HepG2 (cell line): ENCODE measurements around the gene CACNA2D1. TPM values are rescaled to one million over a fixed set of nuclear protein-coding genes. Genes with fewer than 3 reads are reported as not detected.

Source experiments
- ATAC-seq: fragments of 200-7000 bp; cut with Tn5 transposase; 3 replicates; pipeline ENCODE4 v1.9.1; 2020; ENCODE audit warnings: mild to moderate bottlenecking, moderate library complexity
- BruUV-seq: library from RNA; stranded (reverse); fragments of 400-500 nt; replicated peaks from 2 replicates; lab custom pipeline; 2021; lab: Mats Ljungman, UMichigan
- CTCF ChIA-PET: fragments of 300-600 bp; formaldehyde crosslinking; extraction: SDS; loops from one replicate; lab custom pipeline; 2021; ENCODE audit warnings: low total read pairs, inconsistent platforms, low intra/inter-chr PET ratio; lab: Yijun Ruan, JAX
- POLR2A ChIA-PET: fragments of 350-600 bp; sonication (Branson Sonifier 250); formaldehyde crosslinking; loops from one replicate; lab custom pipeline; 2020; ENCODE audit warnings: antibody characterized with exemption, inconsistent platforms; lab: Yijun Ruan, JAX
- DNase-seq: peaks from one replicate; pipeline ENCODE4 v3.0.0-alpha.2; 2015; ENCODE audit warnings: low spot score
- FAIRE-seq: peaks from 3 replicates; lab custom pipeline; 2011; peaks lifted over from hg19 to GRCh38; lab: Jason Lieb, UNC
- H2AFZ ChIP-seq: one replicate; pipeline ENCODE4 v1.6.1; 2011; ENCODE audit warnings: low read length, inconsistent platforms
- H3K27ac ChIP-seq: fragments of 300-600 bp; 3 replicates; pipeline ENCODE4 v1.8.0; 2011; ENCODE audit warnings: mixed run types, mild to moderate bottlenecking, mixed read lengths, low read length, inconsistent platforms; ENCODE audit not compliant: insufficient read depth; ENCODE audit errors: extremely low read length
- H3K27me3 ChIP-seq, 2 experiments: fragments of 200-600 bp in 1 of 2; 2 replicates in 1 of 2; 3 replicates in 1 of 2; pipeline versions ENCODE4 v1.6.0 to v1.8.0; 2011; ENCODE audit warnings: low read length in 2 of 2, mild to moderate bottlenecking in 2 of 2, moderate library complexity in 2 of 2, inconsistent platforms in 1 of 2; ENCODE audit not compliant: insufficient read depth in 2 of 2, control insufficient read depth in 1 of 2
- H3K36me3 ChIP-seq, 2 experiments: fragments of 200-600 bp in 1 of 2; replicated peaks in 1 of 2; 2 replicates in 1 of 2; 3 replicates in 1 of 2; pipeline versions ENCODE4 v1.5.1 to v1.8.0; 2011; ENCODE audit warnings: low read length in 2 of 2, inconsistent platforms in 1 of 2; ENCODE audit not compliant: insufficient read depth in 2 of 2, control insufficient read depth in 1 of 2
- H3K4me1 ChIP-seq: 2 replicates; pipeline ENCODE4 v1.5.1; 2012; ENCODE audit warnings: low read length, inconsistent platforms; ENCODE audit not compliant: insufficient read depth
- H3K4me2 ChIP-seq: 2 replicates; pipeline ENCODE4 v1.6.0; 2011; ENCODE audit warnings: low read depth, low read length, inconsistent platforms
- H3K4me3 ChIP-seq, 3 experiments: fragments of 200-600 bp in 1 of 3; sonication (generic), shearing (Covaris generic) in 1 of 3; replicated peaks in 1 of 3; 2 replicates each; pipeline ENCODE4 v1.5.1; 2011 to 2016; ENCODE audit warnings: low read length in 3 of 3, inconsistent platforms in 2 of 3, low read depth in 2 of 3, mild to moderate bottlenecking in 2 of 3, control low read depth in 1 of 3, mixed read lengths in 1 of 3; ENCODE audit not compliant: insufficient read depth in 1 of 3
- H3K79me2 ChIP-seq: one replicate; pipeline ENCODE4 v1.6.1; 2011; ENCODE audit warnings: low read length, inconsistent platforms; ENCODE audit not compliant: insufficient read depth
- H3K9ac ChIP-seq: 2 replicates; pipeline ENCODE4 v1.6.0; 2011; ENCODE audit warnings: mild to moderate bottlenecking, low read depth, low read length, inconsistent platforms; ENCODE audit not compliant: insufficient read depth
- H3K9me3 ChIP-seq: 2 replicates; pipeline ENCODE4 v1.5.1; 2012; ENCODE audit warnings: mild to moderate bottlenecking, low read length
- H4K20me1 ChIP-seq: 2 replicates; pipeline ENCODE4 v1.6.0; 2011; ENCODE audit warnings: inconsistent platforms, mild to moderate bottlenecking, low read length, moderate library complexity; ENCODE audit not compliant: insufficient read depth
- HMGXB4 ChIP-seq, 2 experiments: sonication (generic) in 1 of 2; formaldehyde crosslinking in 1 of 2; IDR thresholded peaks; 2 replicates each; pipeline versions ENCODE4 v1.4.0 to v1.6.1; 2018 to 2020; ENCODE audit warnings: missing genetic modification reagents in 2 of 2, borderline replicate concordance in 1 of 2, low read depth in 1 of 2, mild to moderate bottlenecking in 1 of 2, missing biosample characterization in 1 of 2
- JUN ChIP-seq: sonication (generic); formaldehyde crosslinking; IDR thresholded peaks from 2 replicates; pipeline ENCODE4 v1.4.0; 2020; ENCODE audit warnings: mild to moderate bottlenecking, missing genetic modification reagents
- NFYC ChIP-seq: IDR thresholded peaks from 2 replicates; pipeline ENCODE4 v1.6.1; 2016; ENCODE audit warnings: missing genetic modification reagents, missing compliant biosample characterization
- SMARCC2 ChIP-seq: fragments of 450-650 bp; IDR thresholded peaks from 2 replicates; pipeline ENCODE4 v1.6.1; 2017; ENCODE audit warnings: antibody characterized with exemption, mild to moderate bottlenecking
- STAT6 ChIP-seq: sonication (generic); formaldehyde crosslinking; IDR thresholded peaks from 2 replicates; pipeline ENCODE4 v1.4.0; 2020; ENCODE audit warnings: missing genetic modification reagents, mild to moderate bottlenecking, borderline replicate concordance
- UBTF ChIP-seq: sonication (generic); formaldehyde crosslinking; IDR thresholded peaks from 2 replicates; pipeline ENCODE4 v1.4.0; 2020; ENCODE audit warnings: mild to moderate bottlenecking, missing genetic modification reagents
- ZC3H13 ChIP-seq: sonication (generic); formaldehyde crosslinking; IDR thresholded peaks from 2 replicates; pipeline ENCODE4 v1.8.1; 2023; ENCODE audit warnings: mild to moderate bottlenecking, missing genetic modification reagents, moderate library complexity
- ZHX1 ChIP-seq: sonication (generic); formaldehyde crosslinking; IDR thresholded peaks from 2 replicates; pipeline ENCODE4 v1.8.1; 2022; ENCODE audit warnings: low read depth, mild to moderate bottlenecking, missing genetic modification reagents
- ZIK1 ChIP-seq: sonication (generic); formaldehyde crosslinking; IDR thresholded peaks from 2 replicates; pipeline ENCODE4 v1.5.0; 2020; ENCODE audit warnings: mild to moderate bottlenecking, low read depth, missing genetic modification reagents, borderline replicate concordance
- ZNF224 ChIP-seq: sonication (generic); formaldehyde crosslinking; IDR thresholded peaks from 2 replicates; pipeline ENCODE4 v1.5.0; 2020; ENCODE audit warnings: mild to moderate bottlenecking, missing genetic modification reagents
- ZNF24 ChIP-seq: fragments of 450-650 bp; IDR thresholded peaks from 2 replicates; pipeline ENCODE4 v1.6.1; 2017; ENCODE audit warnings: antibody characterized with exemption, mild to moderate bottlenecking
- ZNF619 ChIP-seq: sonication (generic); formaldehyde crosslinking; IDR thresholded peaks from 2 replicates; pipeline ENCODE4 v1.4.0; 2020; ENCODE audit warnings: mild to moderate bottlenecking, missing genetic modification reagents
- ZNF781 ChIP-seq: sonication (generic); formaldehyde crosslinking; IDR thresholded peaks from 2 replicates; pipeline ENCODE4 v1.5.1; 2020; ENCODE audit warnings: borderline replicate concordance, mild to moderate bottlenecking, missing genetic modification reagents; ENCODE audit errors: not compliant biosample characterization
- ZNF839 ChIP-seq: sonication (generic); formaldehyde crosslinking; IDR thresholded peaks from 2 replicates; pipeline ENCODE4 v1.4.0; 2020; ENCODE audit warnings: missing genetic modification reagents, mild to moderate bottlenecking, borderline replicate concordance
- in situ Hi-C: cut with HindIII; loops from 2 replicates; pipeline ENCODE4 v1.10.0; 2017; ENCODE audit warnings: low pct_unique_long_range_greater_than_20kb; ENCODE audit not compliant: extremely low pct_ligation_motif_present
- intact Hi-C: fragments of 100-400 bp; cut with micrococcal nuclease; formaldehyde crosslinking; loops from one replicate; pipeline ENCODE4 v1.10.0; 2022; ENCODE audit not compliant: unreplicated experiment
- polyA plus RNA-seq, 8 experiments: library from polyadenylated mRNA; depleted of rRNA in 3 of 8; stranded (reverse) in 7 of 8; unstranded in 1 of 8; fragments of >200 nt; fragmentation: Illumina TruSeq in 4 of 8; extraction: Trizol in 4 of 8; gene quantifications; 2 replicates each; pipeline versions ENCODE4 v1.2.1 to v1.2.3, GENCODE V29; 2011 to 2016; ENCODE audit warnings: low read depth in 4 of 8, missing spikeins in 1 of 8, mixed read lengths in 1 of 8; ENCODE audit not compliant: insufficient read depth in 1 of 8
- total RNA-seq, 5 experiments: library from RNA; depleted of rRNA; stranded (reverse); fragments of >200 nt; fragmentation: Illumina TruSeq; extraction: Trizol; gene quantifications; 2 replicates each; pipeline ENCODE4 v1.2.3, GENCODE V29; 2016; ENCODE audit warnings: low read depth in 1 of 5

Gene CACNA2D1
- total and polyA plus RNA-seq, 2 of the 13 experiments (the other 11 are each of a cell fraction or from before 2014, with no cell fraction given) = not detected

- intact Hi-C loops (no loop called here), in situ Hi-C loops (no loop called here)
- Histone ChIP-seq H3K79me2 (no peaks in the 10 kb centered on the region), H3K9ac (no peak overlapping the region), H3K27ac (no peak overlapping the region), H3K36me3 (no peaks in the 10 kb centered on the region), H2AFZ (no peak overlapping the region), H3K4me2 (no peak overlapping the region), H3K4me3 (no peak overlapping the region), H4K20me1 (no peaks in the 10 kb centered on the region), H3K9me3 (no peaks in the 10 kb centered on the region), H3K27me3 (no peaks in the 10 kb centered on the region), H3K4me1 (no peaks in the 10 kb centered on the region)
- CTCF ChIA-PET = no interaction called here
- no TSS peak for BruUV-seq
- FAIRE-seq (no peak), ATAC-seq (no peak), DNase-seq (no peak)
- POLR2A ChIA-PET = no interaction called here
- no peak for TF ChIP-seq JUN (CRISPR knock-in tag)
- no peak for TF ChIP-seq UBTF
- no peak for TF ChIP-seq ZC3H13 (CRISPR knock-in tag)
- TF ChIP-seq NFYC (CRISPR knock-in tag) = no peak
- no peak for TF ChIP-seq ZHX1 (CRISPR knock-in tag)
- no peak for TF ChIP-seq ZNF781
- TF ChIP-seq HMGXB4 (CRISPR knock-in tag; IDR thresholded peaks at IDR 0.05; ENCODE audit: borderline replicate concordance in 1 of 2, low read depth in 1 of 2) = no peak
- TF ChIP-seq ZNF619 (CRISPR knock-in tag) = no peak
- TF ChIP-seq ZIK1 (CRISPR knock-in tag) = no peak
- TF ChIP-seq ZNF224 (CRISPR knock-in tag) = no peak
- TF ChIP-seq ZNF24 = no peak
- TF ChIP-seq STAT6 = no peak
- TF ChIP-seq SMARCC2 = no peak
- TF ChIP-seq ZNF839 (CRISPR knock-in tag) = no peak
These were observed 506.5 kb downstream of the CACNA2D1 start for GRCh38 chr7:81937091-81937490.
